ENCODE data around the gene KCTD2.

The KCTD2 gene

DNA sequence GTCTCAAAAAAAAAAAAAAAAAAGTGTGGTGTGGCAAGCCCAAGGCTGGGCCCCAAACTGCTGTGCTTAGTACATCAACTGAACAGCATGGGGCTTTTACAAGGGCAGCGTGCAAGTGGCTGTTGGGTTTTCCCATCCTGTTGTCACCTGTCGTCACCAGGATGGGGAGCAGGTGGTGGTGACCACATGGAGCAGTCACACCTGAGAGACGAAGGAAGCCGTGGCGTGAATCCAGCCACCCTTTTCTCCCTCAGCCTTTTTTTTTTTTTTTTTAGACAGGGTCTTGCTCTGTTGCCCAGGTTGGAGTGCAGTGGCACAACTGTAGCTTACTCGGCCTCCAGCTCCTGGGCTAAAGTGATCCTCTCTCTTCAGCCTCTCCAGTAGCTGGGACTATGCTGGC, 38.7 kb upstream of the KCTD2 start:
- no peak for DNase-seq (ENCODE audit: low read depth, low spot score)
- POLR2A ChIA-PET = interaction anchor here (1.0 kb wide), 1 partner anchor 21 kb away, joined by 3 read pairs; the partner anchor contains the start of gene CDR2L
- H3K4me3 ChIP-seq (ENCODE audit: low read depth, low read length) = no peak overlapping the region
- CTCF ChIA-PET = interaction anchor here (2.6 kb wide), 1 partner anchor 47 kb away, joined by 15 read pairs; no protein-coding TSS in a partner anchor
- TF ChIP-seq, protein P1, sequence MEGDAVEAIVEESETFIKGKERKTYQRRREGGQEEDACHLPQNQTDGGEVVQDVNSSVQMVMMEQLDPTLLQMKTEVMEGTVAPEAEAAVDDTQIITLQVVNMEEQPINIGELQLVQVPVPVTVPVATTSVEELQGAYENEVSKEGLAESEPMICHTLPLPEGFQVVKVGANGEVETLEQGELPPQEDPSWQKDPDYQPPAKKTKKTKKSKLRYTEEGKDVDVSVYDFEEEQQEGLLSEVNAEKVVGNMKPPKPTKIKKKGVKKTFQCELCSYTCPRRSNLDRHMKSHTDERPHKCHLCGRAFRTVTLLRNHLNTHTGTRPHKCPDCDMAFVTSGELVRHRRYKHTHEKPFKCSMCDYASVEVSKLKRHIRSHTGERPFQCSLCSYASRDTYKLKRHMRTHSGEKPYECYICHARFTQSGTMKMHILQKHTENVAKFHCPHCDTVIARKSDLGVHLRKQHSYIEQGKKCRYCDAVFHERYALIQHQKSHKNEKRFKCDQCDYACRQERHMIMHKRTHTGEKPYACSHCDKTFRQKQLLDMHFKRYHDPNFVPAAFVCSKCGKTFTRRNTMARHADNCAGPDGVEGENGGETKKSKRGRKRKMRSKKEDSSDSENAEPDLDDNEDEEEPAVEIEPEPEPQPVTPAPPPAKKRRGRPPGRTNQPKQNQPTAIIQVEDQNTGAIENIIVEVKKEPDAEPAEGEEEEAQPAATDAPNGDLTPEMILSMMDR (IDR thresholded peaks at IDR 0.05; ENCODE audit: insufficient read depth, low read length, missing control alignments) = no peak

DNA sequence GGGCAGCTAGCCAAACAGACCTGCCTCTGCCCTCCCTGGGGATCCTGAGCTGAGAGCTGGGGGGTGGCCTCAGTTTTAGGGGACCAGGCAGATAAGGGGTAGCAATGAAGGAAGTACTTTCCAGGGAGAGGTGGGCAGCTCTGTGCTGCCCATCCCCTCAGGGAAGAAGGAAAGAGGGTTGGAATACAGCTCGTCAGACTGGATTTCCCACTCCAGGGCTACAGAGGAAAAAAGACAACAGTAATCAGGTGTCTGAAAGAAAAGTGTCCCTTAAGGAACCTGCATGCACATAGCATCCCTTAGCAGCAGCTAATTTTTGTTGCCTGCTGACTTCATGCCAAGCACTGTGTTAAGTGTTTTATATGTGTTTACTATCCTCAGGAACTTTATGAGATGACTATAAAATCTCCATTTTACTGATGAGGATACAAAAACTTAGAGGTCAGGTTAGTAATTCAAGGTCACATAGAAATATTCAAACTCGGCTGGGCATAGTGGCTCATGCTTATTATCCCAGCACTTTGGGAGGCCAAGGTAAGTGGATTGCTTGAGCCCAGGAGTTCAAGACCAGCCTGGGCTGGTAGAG, 37.8 kb upstream of the KCTD2 start:
- POLR2A ChIA-PET = interaction anchor here (0.6 to 1.0 kb wide), 2 partner anchors 22 to 208 kb away, joined by 3 read pairs; partner anchors contain the start of gene CDR2L
- CTCF ChIA-PET = interaction anchor here (1.5 to 5.0 kb wide), 2 partner anchors 20 to 47 kb away, joined by 4 to 46 read pairs; partner anchors contain the start of gene CDR2L
- DNase-seq (ENCODE audit: low read depth, low spot score) = no peak
- TF ChIP-seq, protein P1 (IDR thresholded peaks at IDR 0.05; ENCODE audit: insufficient read depth, low read length, missing control alignments) = no peak
- H3K4me3 ChIP-seq (ENCODE audit: low read depth, low read length) = no peak overlapping the region

DNA sequence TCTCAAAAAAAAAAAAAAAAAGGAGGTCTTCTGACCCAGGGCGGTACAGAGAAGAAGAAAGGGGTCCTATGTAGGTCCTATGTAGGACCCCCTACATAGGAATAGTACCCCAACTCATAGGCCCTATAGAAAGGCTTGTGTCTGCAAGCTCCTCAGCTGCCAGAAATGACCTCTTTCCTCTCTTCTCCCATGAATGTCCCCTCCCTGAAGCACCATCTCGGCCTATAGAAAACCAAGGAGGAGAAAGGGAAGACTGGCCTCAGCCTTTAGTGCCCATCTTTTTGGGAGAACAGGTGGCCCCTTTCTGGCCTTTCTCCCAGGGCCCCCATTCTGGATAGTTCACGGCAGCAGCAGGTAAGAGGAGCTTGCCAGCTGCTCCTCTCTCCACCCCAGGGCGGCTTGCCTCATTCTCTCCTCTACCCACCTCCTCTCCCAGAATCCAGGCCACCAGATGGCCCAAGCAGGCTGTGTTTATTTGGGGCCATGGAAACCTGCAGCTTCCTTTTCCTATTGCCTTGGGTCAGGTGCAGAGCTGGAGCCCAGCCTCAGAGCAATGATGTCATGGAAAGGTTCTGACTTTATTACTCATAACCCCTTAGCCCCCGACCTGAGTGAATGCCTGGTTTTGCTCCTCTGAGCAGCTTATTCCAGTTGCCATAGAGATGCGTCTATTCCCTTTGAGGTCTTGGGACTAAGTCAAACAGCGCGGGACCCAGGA, 36.2 kb upstream of the KCTD2 start:
- ChIA-PET POLR2A (interaction anchor here (1.0 to 3.3 kb wide), 4 partner anchors 20 to 37 kb away, joined by 3 to 45 read pairs (median 4); partner anchors contain the start of gene CDR2L), CTCF (interaction anchor here (0.8 to 5.0 kb wide), 13 partner anchors 8 to 189 kb away, joined by 3 to 74 read pairs (median 13); partner anchors contain the start of gene CDR2L)
- no peak overlapping the region for H3K4me3 ChIP-seq (ENCODE audit: low read depth, low read length)
- TF ChIP-seq, protein P1 (IDR thresholded peaks at IDR 0.05; ENCODE audit: insufficient read depth, low read length, missing control alignments) = no peak
- no peak for DNase-seq (ENCODE audit: low read depth, low spot score)

DNA sequence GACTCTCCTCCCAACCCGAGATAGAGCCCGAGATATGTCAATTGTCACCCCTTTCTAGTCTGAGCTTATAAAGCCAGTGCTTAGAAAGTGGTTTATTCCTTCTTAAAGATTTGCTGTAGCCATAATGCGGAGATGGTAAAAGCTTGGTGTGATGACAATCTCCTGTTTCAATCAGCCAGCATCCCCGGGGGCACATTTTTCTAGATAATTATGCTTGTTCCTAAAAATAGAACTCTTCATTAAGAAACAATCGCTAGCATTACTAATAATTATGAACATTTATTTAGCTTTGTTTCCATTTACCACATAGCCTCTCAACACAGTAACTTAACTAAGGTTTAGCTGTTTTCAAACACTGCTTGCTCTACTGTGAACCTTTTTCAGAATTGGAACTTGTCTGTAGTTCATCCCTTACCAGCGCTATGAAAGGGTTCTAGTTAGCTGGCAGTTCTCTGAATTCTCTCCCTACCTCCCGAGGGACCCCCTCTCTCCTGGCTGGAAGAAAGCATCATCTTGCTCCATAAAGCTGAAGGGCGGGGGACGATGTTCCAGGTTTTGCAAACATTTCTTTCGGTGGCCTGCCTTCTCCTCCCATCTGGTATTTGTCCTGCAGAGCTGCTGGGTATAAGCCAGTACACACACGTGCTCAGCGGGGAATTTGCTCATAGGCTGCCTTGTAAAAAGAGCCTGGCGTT, 35.5 kb upstream of the KCTD2 start:
- TF ChIP-seq, protein P1 (IDR thresholded peaks at IDR 0.05; ENCODE audit: insufficient read depth, low read length, missing control alignments) = no peak
- peak overlapping the region; percentile 86 for H3K4me3 ChIP-seq (ENCODE audit: low read depth, low read length)
- CTCF ChIA-PET = interaction anchor here (0.8 to 5.0 kb wide), 22 partner anchors 9 to 266 kb away, joined by 3 to 74 read pairs (median 5); partner anchors contain the start of genes CDR2L, OTOP2 and USH1G
- POLR2A ChIA-PET = interaction anchor here (0.9 to 3.3 kb wide), 11 partner anchors 9 to 50 kb away, joined by 3 to 45 read pairs (median 5); partner anchors contain the start of genes ATP5PD, CDR2L and KCTD2
- no peak for DNase-seq (ENCODE audit: low read depth, low spot score)

DNA sequence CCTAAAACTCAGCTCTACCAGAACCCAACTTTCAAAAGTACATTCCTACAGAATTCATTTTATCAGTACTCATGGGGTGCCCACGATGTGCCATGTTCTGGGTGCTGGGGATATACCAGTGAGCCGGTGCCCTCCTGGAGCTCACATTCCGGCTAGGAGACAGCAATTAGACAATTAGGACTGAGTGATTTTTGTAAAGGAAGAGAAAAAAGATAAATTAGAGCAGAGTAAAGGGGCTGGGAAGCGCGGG, 35.0 kb upstream of the KCTD2 start:
- POLR2A ChIA-PET = interaction anchor here (0.9 to 3.3 kb wide), 10 partner anchors 9 to 51 kb away, joined by 3 to 45 read pairs (median 6); partner anchors contain the start of genes ATP5PD, CDR2L and KCTD2
- peak overlapping the region; percentile 86 for H3K4me3 ChIP-seq (ENCODE audit: low read depth, low read length)
- CTCF ChIA-PET = interaction anchor here (0.8 to 5.0 kb wide), 21 partner anchors 9 to 266 kb away, joined by 3 to 74 read pairs (median 5); partner anchors contain the start of genes CDR2L, OTOP2 and USH1G
- TF ChIP-seq, protein P1 (IDR thresholded peaks at IDR 0.05; ENCODE audit: insufficient read depth, low read length, missing control alignments) = no peak
- no peak for DNase-seq (ENCODE audit: low read depth, low spot score)

Measured in AG04449 (cell line).